Activated naive CD8-positive, alpha-beta T cell treated with anti-CD3 and anti-CD28 coated beads, Interleukin-2, amount 10 ng/mL, durations not matched to agents 7 days and 5 days (primary cell): Measurements from ENCODE around the gene MOK. TPM values are rescaled to one million over a fixed set of nuclear protein-coding genes. Genes with fewer than 3 reads are reported as not detected.

Experiments
- ATAC-seq: fragments of 150-1000 bp; cut with Tn5 transposase; one replicate; pipeline ENCODE4 v1.10.0; 2021; ENCODE audit warnings: low read depth, moderate library complexity
- POLR2A ChIA-PET: fragments of 350-600 bp; sonication (Branson Sonifier 250); formaldehyde crosslinking; loops from one replicate; lab custom pipeline; 2021; ENCODE audit warnings: antibody characterized with exemption; lab: Charles Lee
- DNase-seq: peaks from one replicate; pipeline ENCODE4 v3.0.0; 2021
- H3K27ac Mint-ChIP-seq: one replicate; pipeline ENCODE4 v1.8.0; 2022; ENCODE audit warnings: mild to moderate bottlenecking, mixed read lengths
- H3K27me3 Mint-ChIP-seq: one replicate; pipeline ENCODE4 v1.8.0; 2022; ENCODE audit warnings: mild to moderate bottlenecking, moderate library complexity, mixed read lengths
- H3K36me3 Mint-ChIP-seq: one replicate; pipeline ENCODE4 v1.8.0; 2021; ENCODE audit warnings: mild to moderate bottlenecking, mixed read lengths
- H3K4me1 Mint-ChIP-seq: one replicate; pipeline ENCODE4 v1.8.0; 2021; ENCODE audit warnings: mixed read lengths
- H3K4me3 Mint-ChIP-seq: one replicate; pipeline ENCODE4 v1.8.0; 2022; ENCODE audit warnings: mild to moderate bottlenecking, moderate library complexity, mixed read lengths
- H3K9me3 Mint-ChIP-seq: one replicate; pipeline ENCODE4 v1.8.0; 2021; ENCODE audit warnings: mixed read lengths
- total RNA-seq, 2 experiments: library from RNA; stranded (reverse); gene quantifications; one replicate each; pipeline ENCODE4 v1.2.3, GENCODE V29; 2021

Gene MOK
- total RNA-seq, 2 experiments from 2014 or later, result 2.4 to 2.7 TPM

DNA sequence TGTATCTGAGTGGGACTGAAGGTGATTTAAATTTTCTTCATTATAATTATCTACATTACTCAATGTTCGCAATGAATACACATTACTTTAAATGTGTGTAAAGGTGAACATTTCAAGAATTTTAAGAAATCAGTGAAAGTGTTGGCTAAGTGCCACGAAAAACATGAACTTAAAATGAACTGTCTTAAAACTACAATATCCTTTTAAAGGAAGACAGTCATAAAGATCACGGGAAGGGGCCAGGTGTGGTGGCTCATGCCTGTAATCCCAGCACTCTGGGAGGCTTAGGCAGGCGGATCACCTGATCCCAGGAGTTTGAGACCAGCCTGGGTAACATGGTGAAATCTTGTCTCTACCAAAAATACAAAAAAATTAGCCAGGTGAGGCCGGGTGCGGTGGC lies 11.2 kb downstream of the MOK start:
- POLR2A ChIA-PET, result interaction anchor here (0.7 kb wide), 1 partner anchor 12 kb away, joined by 4 read pairs; no protein-coding TSS in a partner anchor
- Mint-ChIP-seq H3K27ac (no peak overlapping the region), H3K9me3 (no peaks in the 10 kb centered on the region)

DNA sequence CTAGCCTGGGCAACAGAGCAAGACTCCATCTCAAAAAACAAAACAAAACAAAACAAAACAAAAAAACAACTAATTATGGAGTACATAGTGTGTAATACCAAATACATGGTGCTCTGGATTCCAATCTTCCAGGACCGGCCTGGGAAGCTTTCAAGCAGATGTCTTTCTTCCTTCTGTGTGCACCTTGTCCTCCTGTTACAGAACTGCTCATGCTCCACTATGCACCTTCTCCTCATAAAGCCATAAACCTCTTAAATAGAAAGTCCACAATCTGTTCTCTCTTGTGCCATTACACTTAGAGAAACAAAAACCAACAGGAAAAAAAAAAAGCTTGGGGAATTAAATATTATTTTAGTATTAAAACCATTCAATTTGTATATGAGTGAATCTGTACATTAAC lies 12.5 kb downstream of the MOK start:
- Mint-ChIP-seq H3K27me3 (peaks cover 5% of the 10 kb centered on the region), H3K4me3 (no peak overlapping the region), H3K36me3 (no peaks in the 10 kb centered on the region), H3K9me3 (no peaks in the 10 kb centered on the region), H3K4me1 (no peaks in the 10 kb centered on the region), H3K27ac (no peak overlapping the region)
- DNase-seq (no peak), ATAC-seq (no peak)
- POLR2A ChIA-PET, result no interaction called here

More for the DNA sequence above, 11.2 kb downstream of the MOK start:
- Mint-ChIP-seq H3K36me3 (no peaks in the 10 kb centered on the region), H3K4me1 (peaks cover 2% of the 10 kb centered on the region), H3K4me3 (no peak overlapping the region), H3K27me3 (peaks cover 6% of the 10 kb centered on the region)
- no peak for DNase-seq
- ATAC-seq, result no peak

DNA sequence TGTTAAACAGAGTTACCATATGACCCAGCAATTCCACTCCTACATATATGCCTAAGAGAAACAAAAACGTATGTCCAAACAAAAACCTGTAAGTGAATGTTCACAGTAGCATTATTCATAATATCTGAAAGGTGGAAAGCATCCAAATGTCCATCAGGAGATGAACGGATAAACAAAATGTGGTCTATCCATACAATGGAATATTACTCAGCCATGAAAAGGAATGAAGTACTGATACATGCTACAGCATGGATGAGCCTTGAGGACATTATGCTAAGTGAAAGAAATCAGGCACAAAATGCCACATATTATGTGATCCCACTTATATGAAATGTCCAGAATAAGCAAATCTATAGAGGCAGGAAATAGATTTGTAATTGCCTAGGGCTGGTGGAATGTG lies 16.8 kb downstream of the MOK start:
- Mint-ChIP-seq H3K4me1 (no peaks in the 10 kb centered on the region), H3K36me3 (no peaks in the 10 kb centered on the region), H3K27ac (no peak overlapping the region), H3K27me3 (no peaks in the 10 kb centered on the region), H3K4me3 (no peak overlapping the region), H3K9me3 (no peaks in the 10 kb centered on the region)
- no peak for DNase-seq
- ATAC-seq, result no peak
- POLR2A ChIA-PET, result no interaction called here

DNA sequence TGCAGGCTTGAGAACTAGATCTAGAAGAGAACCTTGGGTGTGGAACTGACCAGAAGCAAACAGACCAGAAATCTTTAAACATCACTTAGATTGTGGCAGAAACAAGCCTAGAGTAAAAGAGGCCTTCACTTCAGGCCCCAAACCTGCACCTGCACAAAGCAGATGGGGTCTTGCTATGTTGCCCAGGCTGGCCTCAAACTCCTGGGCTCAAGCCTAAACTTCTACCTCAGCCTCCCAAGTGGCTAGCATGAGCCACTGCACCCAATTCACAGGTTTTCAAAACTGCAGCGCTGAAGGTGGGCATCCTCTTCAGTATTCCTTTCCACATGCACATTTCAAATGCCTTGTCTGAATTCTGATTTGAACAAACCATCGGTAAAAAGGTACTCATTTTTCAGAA lies 19.9 kb downstream of the MOK start:
- Mint-ChIP-seq H3K36me3 (no peaks in the 10 kb centered on the region), H3K9me3 (no peaks in the 10 kb centered on the region), H3K4me1 (no peaks in the 10 kb centered on the region), H3K4me3 (no peak overlapping the region), H3K27me3 (no peaks in the 10 kb centered on the region), H3K27ac (no peak overlapping the region)
- POLR2A ChIA-PET, result no interaction called here
- DNase-seq, result no peak
- no peak for ATAC-seq

DNA sequence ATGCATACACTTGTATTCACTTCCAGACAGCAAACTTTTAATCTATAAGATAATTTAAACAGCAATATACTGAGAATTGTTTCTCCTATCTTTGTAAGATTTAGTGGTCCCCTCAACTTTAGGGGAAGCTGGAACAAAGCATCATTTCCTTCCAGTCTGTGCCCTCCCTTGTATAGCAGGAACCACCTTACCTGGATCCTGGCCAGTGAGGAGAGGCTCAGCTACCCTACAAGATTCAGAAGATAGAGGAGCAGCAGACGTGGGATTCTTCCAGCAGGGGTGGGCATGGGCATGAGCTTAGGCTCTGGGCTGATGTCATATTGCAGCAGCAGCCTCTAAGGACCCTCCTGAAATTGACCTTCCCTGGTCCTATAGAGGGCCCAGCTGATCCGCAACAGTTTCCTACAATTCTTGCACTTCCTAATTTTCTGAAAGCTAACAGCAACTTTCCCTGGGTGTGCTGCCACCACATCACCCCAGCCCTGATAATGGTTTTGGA lies 21.3 kb downstream of the MOK start:
- no peak overlapping the region for H3K27ac Mint-ChIP-seq
- no peak for DNase-seq
- POLR2A ChIA-PET, result no interaction called here

DNA sequence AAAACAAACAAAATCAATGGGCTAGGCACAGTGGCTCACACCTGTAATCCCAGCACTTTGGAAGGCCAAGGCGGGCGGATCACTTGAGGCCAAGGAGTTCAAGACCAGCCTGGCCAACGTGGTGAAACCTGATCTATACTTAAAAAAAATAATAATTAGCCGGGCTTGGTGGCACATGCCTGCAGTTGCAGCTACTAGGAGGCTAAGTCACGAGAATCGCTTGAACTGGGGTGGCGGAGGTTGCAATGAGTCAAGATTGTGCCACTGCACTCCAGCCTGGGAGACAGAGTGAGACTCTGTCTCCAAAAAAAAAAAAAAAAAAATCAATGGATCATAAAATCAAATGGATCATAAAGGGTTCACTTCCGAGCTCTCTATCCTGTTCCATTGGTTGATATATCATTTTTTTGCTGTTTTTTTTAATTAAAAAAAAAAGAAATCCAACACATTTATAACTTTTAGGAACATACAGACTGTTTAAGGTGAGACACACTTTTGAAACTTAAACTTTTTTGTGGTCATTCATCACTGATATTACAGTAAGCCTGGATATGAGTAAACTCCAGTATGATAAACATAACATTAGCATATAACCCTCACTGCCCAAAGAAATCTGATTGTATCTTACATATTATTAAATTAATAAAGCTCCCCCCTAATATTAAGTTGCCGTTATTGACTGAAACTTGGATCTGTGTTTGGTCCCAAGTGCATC lies 22.1 kb downstream of the MOK start:
- POLR2A ChIA-PET, result no interaction called here
- Mint-ChIP-seq H3K27ac (no peak overlapping the region), H3K4me1 (no peaks in the 10 kb centered on the region), H3K27me3 (no peaks in the 10 kb centered on the region), H3K4me3 (no peak overlapping the region), H3K36me3 (no peaks in the 10 kb centered on the region), H3K9me3 (no peaks in the 10 kb centered on the region)
- DNase-seq (no peak), ATAC-seq (no peak)

More for the DNA sequence above, 21.3 kb downstream of the MOK start:
- no peaks in the 10 kb centered on the region for H3K27me3 Mint-ChIP-seq
- H3K4me3 Mint-ChIP-seq, result no peak overlapping the region
- no peaks in the 10 kb centered on the region for H3K9me3 Mint-ChIP-seq
- ATAC-seq, result no peak
- no peaks in the 10 kb centered on the region for H3K36me3 Mint-ChIP-seq
- H3K4me1 Mint-ChIP-seq, result no peaks in the 10 kb centered on the region

DNA sequence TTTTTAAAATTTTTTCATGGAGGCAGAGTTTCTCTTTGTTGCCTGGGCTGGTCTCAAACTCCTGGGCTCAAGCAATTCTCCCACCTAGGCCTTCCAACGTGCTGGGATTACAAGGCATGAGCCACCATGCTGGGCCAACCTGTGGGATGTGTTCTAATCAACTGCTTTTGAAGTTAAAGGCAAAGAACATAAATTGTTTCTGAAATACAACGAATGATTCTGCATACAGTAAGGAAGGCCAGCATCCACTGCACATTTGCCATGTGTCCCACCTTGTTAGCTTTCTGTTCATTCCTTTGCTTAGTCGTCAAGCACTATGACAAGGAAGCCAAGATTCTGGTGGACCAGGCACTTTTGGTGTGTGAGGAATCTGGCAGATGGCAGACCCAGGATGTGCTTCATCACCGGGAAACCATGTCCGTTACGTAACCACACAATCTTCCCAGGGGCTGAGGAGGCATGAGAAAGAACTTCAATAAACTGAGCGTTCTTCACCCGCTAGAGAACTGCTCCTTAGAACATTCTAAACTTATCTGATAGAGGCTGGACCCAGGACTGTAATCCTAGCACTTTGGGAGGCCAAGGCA lies 24.5 kb downstream of the MOK start:
- Mint-ChIP-seq H3K4me1 (no peaks in the 10 kb centered on the region), H3K27me3 (no peaks in the 10 kb centered on the region), H3K27ac (no peak overlapping the region), H3K36me3 (no peaks in the 10 kb centered on the region), H3K4me3 (no peak overlapping the region), H3K9me3 (no peaks in the 10 kb centered on the region)
- DNase-seq (no peak), ATAC-seq (no peak)
- POLR2A ChIA-PET, result no interaction called here

DNA sequence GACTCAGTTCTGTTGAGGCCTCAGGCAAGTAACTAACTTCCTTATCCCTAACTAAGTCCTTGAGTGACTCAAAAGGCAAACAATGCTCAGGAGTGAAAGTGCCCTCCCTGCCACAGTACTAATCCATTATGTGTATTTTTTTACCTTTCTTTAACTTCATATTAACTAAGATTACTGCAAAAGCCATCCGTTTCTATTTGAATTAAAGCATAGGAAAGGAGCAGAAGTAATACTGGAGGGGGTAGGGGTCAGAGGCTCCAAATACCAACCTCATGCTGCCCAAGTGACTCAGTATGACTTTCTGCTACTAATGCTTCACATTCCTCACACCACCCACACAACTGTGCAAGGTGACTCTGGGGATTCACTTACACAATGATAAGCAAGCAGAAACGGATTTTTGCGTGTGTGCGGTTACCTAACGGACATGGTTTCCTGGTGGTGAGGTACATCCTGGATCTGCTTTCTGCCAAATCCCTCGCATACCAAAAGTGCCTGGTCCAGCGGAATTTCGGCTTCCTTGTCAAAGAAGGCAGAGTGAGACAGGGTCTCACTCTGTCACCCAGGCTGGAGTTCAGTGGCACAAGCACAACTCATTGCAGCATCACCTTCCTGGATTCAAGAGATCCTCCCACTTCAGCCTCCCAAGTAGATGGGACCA lies 25.1 kb downstream of the MOK start:
- Mint-ChIP-seq H3K4me1 (no peaks in the 10 kb centered on the region), H3K4me3 (no peak overlapping the region), H3K36me3 (no peaks in the 10 kb centered on the region), H3K27ac (no peak overlapping the region), H3K27me3 (no peaks in the 10 kb centered on the region), H3K9me3 (no peaks in the 10 kb centered on the region)
- ATAC-seq (no peak), DNase-seq (no peak)
- POLR2A ChIA-PET, result no interaction called here

DNA sequence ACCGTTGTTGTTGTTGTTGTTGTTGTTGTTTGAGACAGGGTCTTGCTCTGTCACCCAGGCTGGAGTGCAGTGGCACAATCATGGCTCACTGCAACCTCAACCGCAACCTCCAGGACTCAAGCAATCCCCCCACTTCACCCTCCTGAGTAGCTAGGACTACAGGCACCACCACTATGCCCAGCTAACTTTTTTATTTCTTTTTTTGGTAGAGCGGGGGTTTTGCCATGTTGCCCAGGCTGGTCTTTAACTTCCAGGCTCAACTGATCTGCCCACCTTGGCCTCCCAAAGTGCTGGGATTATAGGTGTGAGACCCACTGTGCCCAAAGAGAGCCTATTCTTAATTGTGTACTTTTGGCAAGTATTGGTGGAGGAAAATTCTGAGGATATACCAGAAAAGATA lies 25.7 kb downstream of the MOK start:
- ATAC-seq (no peak), DNase-seq (no peak)
- H3K36me3 Mint-ChIP-seq, result no peaks in the 10 kb centered on the region
- H3K4me1 Mint-ChIP-seq, result no peaks in the 10 kb centered on the region
- no peak overlapping the region for H3K27ac Mint-ChIP-seq
- no peaks in the 10 kb centered on the region for H3K27me3 Mint-ChIP-seq
- POLR2A ChIA-PET, result no interaction called here
- H3K4me3 Mint-ChIP-seq, result no peak overlapping the region
- H3K9me3 Mint-ChIP-seq, result no peaks in the 10 kb centered on the region

DNA sequence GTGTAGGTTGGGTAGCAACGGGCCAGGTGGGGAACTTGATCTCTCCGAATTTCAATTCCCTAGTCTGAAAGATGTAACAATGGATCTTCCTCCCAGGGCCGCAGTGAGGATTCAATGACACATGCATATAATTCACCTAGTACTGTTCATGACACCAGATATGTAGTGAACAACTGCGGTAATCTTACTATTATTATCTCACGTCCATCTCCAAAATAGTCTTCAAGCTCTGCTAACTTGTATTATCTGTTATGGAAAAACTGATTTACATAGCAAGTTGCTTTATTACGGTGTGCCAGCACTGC lies 26.4 kb downstream of the MOK start:
- H3K27ac Mint-ChIP-seq, result no peak overlapping the region
- no peaks in the 10 kb centered on the region for H3K27me3 Mint-ChIP-seq
- ATAC-seq (no peak), DNase-seq (no peak)
- H3K9me3 Mint-ChIP-seq, result no peaks in the 10 kb centered on the region
- POLR2A ChIA-PET, result no interaction called here
- no peaks in the 10 kb centered on the region for H3K4me1 Mint-ChIP-seq
- no peak overlapping the region for H3K4me3 Mint-ChIP-seq
- no peaks in the 10 kb centered on the region for H3K36me3 Mint-ChIP-seq

DNA sequence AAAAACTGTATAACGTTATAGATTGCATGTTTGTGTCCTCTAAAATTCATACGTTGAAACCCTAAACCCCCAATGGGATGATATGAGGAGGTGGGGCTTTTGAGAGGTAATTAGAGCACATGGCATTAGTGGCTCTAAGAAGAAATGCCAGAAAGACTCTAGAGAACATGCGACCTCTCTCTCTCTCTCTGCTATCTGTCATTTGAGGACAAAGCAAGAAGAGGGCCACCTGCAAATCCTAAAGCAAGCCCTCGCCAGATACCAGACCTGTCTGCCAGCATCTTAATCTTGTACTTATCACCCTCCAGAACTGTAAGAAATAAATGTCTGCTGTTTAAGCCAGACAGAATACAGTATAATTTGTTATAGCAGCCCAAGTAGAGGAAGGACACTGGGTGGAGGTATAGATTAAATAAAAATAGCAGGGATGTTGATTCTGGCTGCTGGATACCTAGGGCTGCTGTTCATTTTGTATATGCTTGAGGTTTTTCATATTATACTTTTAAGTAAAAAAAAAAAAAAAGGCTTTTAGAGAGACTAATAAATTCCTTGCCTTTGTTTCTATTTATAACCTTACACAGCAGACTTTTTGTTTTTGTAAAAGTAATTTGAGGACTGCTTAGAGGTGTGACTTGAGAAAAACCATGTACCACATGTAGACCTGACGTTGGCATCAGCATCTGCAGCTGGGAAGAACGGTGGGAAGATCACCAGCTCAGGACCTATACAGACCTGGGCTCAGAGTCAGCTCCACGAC lies 26.9 kb downstream of the MOK start:
- no peak for DNase-seq
- POLR2A ChIA-PET, result no interaction called here
- Mint-ChIP-seq H3K27me3 (no peaks in the 10 kb centered on the region), H3K4me1 (no peaks in the 10 kb centered on the region), H3K27ac (no peak overlapping the region), H3K9me3 (no peaks in the 10 kb centered on the region), H3K36me3 (no peaks in the 10 kb centered on the region), H3K4me3 (no peak overlapping the region)
- no peak for ATAC-seq

DNA sequence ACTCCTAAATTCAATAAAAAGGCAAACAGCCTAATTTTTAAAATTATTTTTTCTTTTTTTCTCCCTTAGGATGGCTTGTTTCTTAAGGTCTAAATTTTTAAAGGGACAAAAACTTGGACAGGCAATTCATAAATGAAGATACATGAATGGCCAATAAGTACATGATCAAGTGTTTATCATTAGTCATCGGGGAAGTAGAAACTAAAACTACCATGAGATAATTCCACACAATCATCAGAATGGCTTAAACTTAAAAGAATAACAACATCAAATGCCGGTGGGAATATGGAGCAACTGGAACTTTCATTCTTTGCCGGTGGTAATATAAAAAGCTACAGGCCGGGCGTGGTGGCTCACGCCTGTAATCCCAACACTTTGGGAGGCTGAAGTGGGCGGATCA lies 29.1 kb downstream of the MOK start:
- no peak for DNase-seq
- Mint-ChIP-seq H3K27ac (no peak overlapping the region), H3K4me1 (no peaks in the 10 kb centered on the region), H3K27me3 (peaks cover 2% of the 10 kb centered on the region), H3K36me3 (no peaks in the 10 kb centered on the region), H3K9me3 (no peaks in the 10 kb centered on the region), H3K4me3 (no peak overlapping the region)
- POLR2A ChIA-PET, result interaction anchor here (0.7 kb wide), 1 partner anchor 13 kb away, joined by 3 read pairs; no protein-coding TSS in a partner anchor
- ATAC-seq, result no peak

DNA sequence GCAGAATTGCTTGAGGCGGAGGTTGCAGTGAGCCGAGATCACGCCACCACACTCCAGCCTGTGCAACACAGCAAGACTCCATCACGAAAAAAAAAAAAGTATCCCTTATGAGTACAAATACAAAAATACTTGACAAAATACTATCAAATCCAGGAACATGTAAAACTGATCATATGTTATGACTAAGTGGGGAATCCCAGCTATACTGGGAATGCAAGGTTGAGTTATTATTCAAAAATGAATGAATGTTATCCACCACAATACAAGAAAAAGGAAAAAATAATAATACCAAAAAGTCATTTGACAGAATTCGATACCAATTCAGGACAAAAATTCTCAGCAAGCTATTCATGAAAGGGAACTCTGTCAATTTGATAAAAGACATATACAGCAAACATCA lies 32.6 kb downstream of the MOK start:
- peaks cover 2% of the 10 kb centered on the region for H3K27me3 Mint-ChIP-seq
- no peaks in the 10 kb centered on the region for H3K4me1 Mint-ChIP-seq
- H3K27ac Mint-ChIP-seq, result no peak overlapping the region
- POLR2A ChIA-PET, result interaction anchor here (0.7 kb wide), 2 partner anchors 42 to 252 kb away, joined by 3 to 5 read pairs; no protein-coding TSS in a partner anchor
- H3K4me3 Mint-ChIP-seq, result no peak overlapping the region
- ATAC-seq (no peak), DNase-seq (no peak)
- H3K9me3 Mint-ChIP-seq, result no peaks in the 10 kb centered on the region
- H3K36me3 Mint-ChIP-seq, result no peaks in the 10 kb centered on the region
